HEK293 (cell line): ENCODE results near the gene NPNT.

ENCODE experiments used
- MEIS1 ChIP-seq: sonication (generic); formaldehyde crosslinking; IDR thresholded peaks from 2 replicates; pipeline ENCODE4 v1.8.1; 2022; ENCODE audit warnings: missing genetic modification reagents, mild to moderate bottlenecking, borderline replicate concordance
- PRDM2 ChIP-seq: fragments of 450-650 bp; formaldehyde crosslinking; IDR thresholded peaks from 2 replicates; pipeline ENCODE4 v1.5.1; 2016; ENCODE audit warnings: missing biosample characterization, missing genetic modification characterization, borderline replicate concordance
- TRIM28 ChIP-seq: IDR thresholded peaks from 2 replicates; pipeline ENCODE4 v1.6.1; 2011; ENCODE audit warnings: low read length, control low read depth, borderline replicate concordance
- ZNF184 ChIP-seq: fragments of 450-650 bp; IDR thresholded peaks from 2 replicates; pipeline ENCODE4 v1.5.1; 2018; ENCODE audit warnings: missing biosample characterization, mild to moderate bottlenecking, missing genetic modification characterization
- ZNF23 ChIP-seq: fragments of 450-650 bp; formaldehyde crosslinking; IDR thresholded peaks from 2 replicates; pipeline ENCODE4 v1.5.1; 2016; ENCODE audit warnings: missing biosample characterization, missing genetic modification characterization, borderline replicate concordance
- ZSCAN30 ChIP-seq: fragments of 450-650 bp; IDR thresholded peaks from 2 replicates; pipeline ENCODE4 v1.5.1; 2018; ENCODE audit warnings: missing biosample characterization, mild to moderate bottlenecking, missing genetic modification characterization, moderate library complexity

Gene NPNT

DNA sequence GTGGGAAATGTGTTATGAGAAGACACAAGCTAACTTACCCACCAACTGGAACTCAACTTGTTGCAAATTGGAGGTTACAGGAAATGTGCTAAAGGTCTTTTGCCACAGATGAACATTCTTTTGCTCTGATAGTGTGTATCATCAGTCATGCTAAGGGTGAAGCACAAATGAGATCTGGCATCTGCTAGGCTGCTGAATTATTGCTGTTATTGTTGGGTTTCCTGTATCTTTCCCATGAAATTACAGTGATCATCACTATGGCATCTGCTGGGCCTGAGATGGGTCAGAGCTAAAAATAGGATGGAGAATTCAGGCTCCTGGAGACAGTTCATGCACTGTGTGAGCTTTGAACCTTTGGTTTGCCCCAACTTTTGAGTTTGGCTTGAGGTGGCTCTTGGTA, 124.5 kb downstream of the NPNT start (continued):
- TF ChIP-seq PRDM2 (tag by site-specific recombination): no peak
- TF ChIP-seq ZSCAN30 (tag by site-specific recombination): no peak
- no peak for TF ChIP-seq ZNF184 (tag by site-specific recombination)
- no peak for TF ChIP-seq ZNF23 (tag by site-specific recombination)
- TF ChIP-seq TRIM28: no peak
- TF ChIP-seq MEIS1: no peak
